Heart left ventricle (tissue), 16 donors: Measurements from ENCODE around the gene TTC12. TPM values are rescaled to one million over a fixed set of nuclear protein-coding genes. Genes with fewer than 3 reads are reported as not detected.

ENCODE experiments used
- ATAC-seq, 4 donors: fragments of 200-7000 bp; cut with Tn5 transposase; one replicate each; pipeline ENCODE4 v1.9.1; 2020 to 2022; ENCODE audit warnings: moderate library complexity in 4 of 4, mild to moderate bottlenecking in 3 of 4, moderate number of reproducible peaks in 1 of 4
- DNase-seq, 5 donors: peaks; one replicate each; pipeline ENCODE4 v3.0.0-alpha.2; 2020
- H3K27ac ChIP-seq, 12 donors: fragments of 200-600 bp; sonication (generic) in 4 of 12; one replicate each; pipeline versions ENCODE4 v1.5.0 to v1.8.0; 2016 to 2022; ENCODE audit warnings: mild to moderate bottlenecking in 2 of 12
- H3K27me3 ChIP-seq, 9 donors: fragments of 200-600 bp; sonication (generic) in 2 of 9; one replicate each; pipeline versions ENCODE4 v1.5.1 to v1.8.0; 2016 to 2022; ENCODE audit warnings: mild to moderate bottlenecking in 3 of 9
- H3K36me3 ChIP-seq, 9 donors: fragments of 200-600 bp; sonication (generic) in 2 of 9; one replicate each; pipeline versions ENCODE4 v1.5.0 to v1.8.0; 2018 to 2022; ENCODE audit warnings: mild to moderate bottlenecking in 2 of 9
- H3K4me1 ChIP-seq, 12 donors: fragments of 200-600 bp; sonication (generic) in 4 of 12; one replicate each; pipeline versions ENCODE4 v1.5.0 to v1.8.0; 2016 to 2022; ENCODE audit warnings: mild to moderate bottlenecking in 3 of 12
- H3K4me3 ChIP-seq, 12 donors: fragments of 200-600 bp; sonication (generic) in 4 of 12; one replicate each; pipeline versions ENCODE4 v1.5.0 to v1.8.0; 2017 to 2022; ENCODE audit warnings: mild to moderate bottlenecking in 9 of 12, moderate library complexity in 4 of 12
- H3K9me3 ChIP-seq, 12 donors: fragments of 200-600 bp; sonication (generic) in 4 of 12; one replicate each; pipeline versions ENCODE4 v1.5.0 to v1.8.0; 2016 to 2022; ENCODE audit warnings: mild to moderate bottlenecking in 1 of 12
- POLR2A ChIP-seq, 2 donors: fragments of 450-650 bp; IDR thresholded peaks; one replicate each; pipeline ENCODE4 v1.6.1; 2017; ENCODE audit warnings: antibody characterized with exemption in 2 of 2, mild to moderate bottlenecking in 2 of 2, moderate library complexity in 2 of 2
- WGBS, 4 donors: extraction: QIAGEN DNeasy Blood & Tissue Kit in 2 of 4; methylation state at CpG; one replicate each; pipeline versions ENCODE4 v1.1.5 to v1.1.7; 2013 to 2018; 5-methylcytosine and 5-hydroxymethylcytosine counted together
- intact Hi-C, 10 donors: fragments of 100-400 bp; cut with DNase I; formaldehyde crosslinking; loops; one replicate each; pipeline versions ENCODE4 v1.11.1 to v1.14.2; 2022
- polyA plus RNA-seq, 2 donors: library from polyadenylated mRNA; stranded (reverse); fragments of 200-250 nt; gene quantifications; one replicate each; pipeline ENCODE4 v1.2.3, GENCODE V29; 2013
- total RNA-seq, 9 donors: library from RNA; depleted of rRNA in 2 of 9; stranded (reverse); fragments of >200 nt in 2 of 9; fragmentation: NEBNext Ultra II Directional in 3 of 9; extraction: Animal tissue kit (Norgen Biotek cat#: 25700) in 3 of 9; gene quantifications; one replicate each; pipeline versions ENCODE4 v1.1.0 to v1.2.4, GENCODE V29; 2016 to 2023
- TF ChIP-seq, protein P1 (sequence below), 12 donors: fragments of 200-600 bp; sonication (generic) in 4 of 12; IDR thresholded peaks; one replicate each; pipeline versions ENCODE4 v1.5.0 to v1.8.0; 2018 to 2022; ENCODE audit warnings: antibody characterized with exemption in 12 of 12, mild to moderate bottlenecking in 5 of 12
- donor health status: ischemic (EF 13 %, LVEDD 7.1; RV severe dilation, severe dysfunction).
- donor health status: healthy with polysubstance abuse.
- donor health status: DM: no; HTN: yes; CAD: no.
- donor health status: DM: no; HTN: no; CAD: no.
- donor health status: ischemic (EF 25% LVEDD 6.9; RV normal size, moderate dysfunction).
- donor health status: ischemic (EF 25% LVEDD 5.7; RV mildly dilated, moderate dysfunction).
- donor health status: healthy.
- donor health status: DM: yes; HTN: yes; CAD: no.
- donor health status: ischemic (EF 35%, LVEDD 5.7; RV mildly dilated, moderate dysfunction).
- donor health status: nonischemic (EF 11% LVEDD 7.7; RV severe dilation, severe dysfunction).
- donor health status: DM: yes; HTN: yes; CAD: no.
- donor health status: PGD.
- donor health status: ischemic (EF 29% LVEDD 5.4; RV normal size, mild dysfunction).
- donor health status: nonischemic (EF 23%, LVEDD 6.1; RV moderate dilation, normal function).

TTC12 gene
- total and polyA plus RNA-seq, 11 donors = 2.7 to 11.9 (median 6.9) TPM

DNA sequence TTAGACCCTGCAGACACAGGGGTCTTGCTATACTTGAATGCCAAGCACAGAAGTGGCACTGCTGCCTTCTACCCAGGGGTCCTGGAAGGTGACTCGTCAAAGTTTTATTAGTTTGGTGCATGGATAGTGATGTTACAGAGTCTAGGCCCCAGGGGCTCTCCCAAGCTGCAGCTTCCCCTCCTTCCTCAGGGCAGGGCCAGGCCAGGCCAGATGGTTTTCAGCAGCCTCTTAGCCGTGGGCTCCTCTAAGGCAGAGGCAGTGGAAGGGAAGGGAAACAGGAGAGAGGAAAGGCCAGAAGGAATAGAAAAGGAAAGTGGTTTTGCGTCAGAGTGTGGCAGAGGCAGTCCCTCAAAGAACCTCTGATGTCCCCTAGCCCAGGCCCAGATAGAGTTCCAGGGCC is 95.1 kb downstream of the TTC12 start:
- Histone ChIP-seq H3K4me3 (no peak overlapping the region), H3K27ac (no peak overlapping the region), H3K9me3 (no peaks in the 10 kb centered on the region), H3K36me3 (no peaks in the 10 kb centered on the region), H3K4me1 (no peaks in the 10 kb centered on the region), H3K27me3 (no peaks in the 10 kb centered on the region)
- DNase-seq (no peak), ATAC-seq (no peak)
- intact Hi-C loops = no loop called here
- WGBS, 4 donors = 65 to 79% (median 72%) methylated on average over 3 of the region's 3 CpGs
- TF ChIP-seq, protein P1, sequence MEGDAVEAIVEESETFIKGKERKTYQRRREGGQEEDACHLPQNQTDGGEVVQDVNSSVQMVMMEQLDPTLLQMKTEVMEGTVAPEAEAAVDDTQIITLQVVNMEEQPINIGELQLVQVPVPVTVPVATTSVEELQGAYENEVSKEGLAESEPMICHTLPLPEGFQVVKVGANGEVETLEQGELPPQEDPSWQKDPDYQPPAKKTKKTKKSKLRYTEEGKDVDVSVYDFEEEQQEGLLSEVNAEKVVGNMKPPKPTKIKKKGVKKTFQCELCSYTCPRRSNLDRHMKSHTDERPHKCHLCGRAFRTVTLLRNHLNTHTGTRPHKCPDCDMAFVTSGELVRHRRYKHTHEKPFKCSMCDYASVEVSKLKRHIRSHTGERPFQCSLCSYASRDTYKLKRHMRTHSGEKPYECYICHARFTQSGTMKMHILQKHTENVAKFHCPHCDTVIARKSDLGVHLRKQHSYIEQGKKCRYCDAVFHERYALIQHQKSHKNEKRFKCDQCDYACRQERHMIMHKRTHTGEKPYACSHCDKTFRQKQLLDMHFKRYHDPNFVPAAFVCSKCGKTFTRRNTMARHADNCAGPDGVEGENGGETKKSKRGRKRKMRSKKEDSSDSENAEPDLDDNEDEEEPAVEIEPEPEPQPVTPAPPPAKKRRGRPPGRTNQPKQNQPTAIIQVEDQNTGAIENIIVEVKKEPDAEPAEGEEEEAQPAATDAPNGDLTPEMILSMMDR (IDR thresholded peaks at IDR 0.05) = no peak
- TF ChIP-seq POLR2A (IDR thresholded peaks at IDR 0.05) = no peak

DNA sequence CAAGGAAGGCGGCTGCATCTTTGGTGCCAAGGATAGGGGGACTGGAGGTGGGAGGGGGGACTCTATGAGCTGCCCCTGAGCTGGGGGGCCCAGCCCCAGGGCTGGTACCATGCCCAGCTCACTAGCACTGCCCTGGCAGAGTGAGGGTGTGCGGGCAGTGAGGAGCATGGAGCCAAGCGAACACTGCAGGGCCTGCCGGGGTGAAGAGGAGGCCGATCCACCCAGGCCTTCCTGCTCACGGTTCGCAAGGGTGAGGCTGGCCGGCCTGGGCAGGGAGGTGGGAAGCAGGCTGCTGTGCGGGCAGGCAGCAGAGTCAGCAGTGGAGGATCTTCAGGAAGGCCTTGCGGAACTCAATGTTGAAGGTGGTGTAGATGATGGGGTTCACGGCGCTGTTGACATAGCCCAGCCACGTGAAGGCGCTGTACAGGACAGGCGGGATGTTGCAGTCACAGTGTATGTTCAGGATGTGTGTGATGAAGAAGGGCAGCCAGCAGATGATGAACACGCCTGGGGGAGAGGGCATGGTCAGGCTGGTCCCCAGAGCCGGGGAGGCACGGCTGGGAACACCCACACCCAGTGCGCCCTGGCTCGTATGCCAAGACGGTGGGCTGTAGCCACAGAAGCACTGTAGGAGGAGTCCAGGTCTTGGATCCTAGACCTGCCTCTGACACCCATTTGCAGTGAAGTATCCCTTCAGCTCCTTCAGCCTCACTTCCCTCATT is 96.2 kb downstream of the TTC12 start:
- Histone ChIP-seq H3K4me1 (no peaks in the 10 kb centered on the region), H3K9me3 (no peaks in the 10 kb centered on the region), H3K27ac (no peak overlapping the region), H3K27me3 (no peaks in the 10 kb centered on the region), H3K4me3 (no peak overlapping the region), H3K36me3 (no peaks in the 10 kb centered on the region)
- WGBS, 4 donors = 90 to 95% (median 92%) methylated on average over 18 to 21 of the region's 21 CpGs
- DNase-seq (no peak), ATAC-seq (no peak)
- intact Hi-C loops = no loop called here
- no peak for TF ChIP-seq POLR2A (IDR thresholded peaks at IDR 0.05)
- TF ChIP-seq, protein P1 (IDR thresholded peaks at IDR 0.05) = no peak

DNA sequence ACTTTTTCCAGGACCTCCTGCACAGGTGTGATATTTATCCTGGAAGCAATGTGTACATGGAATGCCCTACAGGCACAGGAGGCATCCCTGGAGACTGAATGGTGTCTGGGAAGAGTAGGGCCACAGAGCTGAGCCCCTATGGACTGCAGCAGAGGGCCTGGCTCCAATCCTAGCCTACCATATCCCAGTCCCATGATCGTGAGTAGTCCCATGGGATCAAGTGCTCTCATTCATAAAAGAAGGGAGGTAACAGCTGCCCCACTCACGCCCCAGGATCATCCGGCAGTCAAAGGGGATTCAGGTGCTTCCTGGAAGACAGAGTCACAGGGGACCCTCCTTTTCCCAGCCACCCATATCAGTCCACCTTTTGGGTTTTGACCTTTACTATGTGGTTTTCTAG is 97.2 kb downstream of the TTC12 start:
- TF ChIP-seq POLR2A (IDR thresholded peaks at IDR 0.05) = no peak
- TF ChIP-seq, protein P1 (IDR thresholded peaks at IDR 0.05) = no peak
- H3K27ac ChIP-seq = no peak overlapping the region
- ATAC-seq (no peak), DNase-seq (no peak)
- no peaks in the 10 kb centered on the region for H3K36me3 ChIP-seq
- intact Hi-C loops = no loop called here
- WGBS, 4 donors = 47 to 62% (median 59%) methylated on average over 3 of the region's 3 CpGs
- H3K27me3 ChIP-seq = no peaks in the 10 kb centered on the region
- H3K4me3 ChIP-seq = no peak overlapping the region
- no peaks in the 10 kb centered on the region for H3K4me1 ChIP-seq
- H3K9me3 ChIP-seq = no peaks in the 10 kb centered on the region

DNA sequence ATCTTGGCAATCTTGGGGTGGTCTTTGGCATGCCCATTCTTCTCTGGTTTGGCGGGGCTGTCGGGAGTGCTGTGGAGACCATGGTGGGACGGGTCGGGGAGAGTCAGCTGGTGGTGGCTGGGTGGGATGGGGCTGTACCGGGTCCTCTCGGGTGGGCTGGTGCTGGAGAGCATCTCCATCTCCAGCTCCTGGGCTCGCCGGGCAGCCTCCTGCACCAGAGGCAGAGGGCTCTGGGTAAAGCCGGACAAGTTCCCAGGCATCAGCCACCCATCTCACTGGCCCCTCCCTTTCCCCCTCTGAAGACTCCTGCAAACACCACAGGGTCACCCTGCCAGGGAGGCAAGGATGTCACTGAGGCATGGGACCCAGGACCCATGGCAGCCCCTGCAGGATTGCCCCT is 98.3 kb downstream of the TTC12 start:
- no peak for TF ChIP-seq POLR2A (IDR thresholded peaks at IDR 0.05)
- TF ChIP-seq, protein P1 (IDR thresholded peaks at IDR 0.05) = no peak
- H3K36me3 ChIP-seq = no peaks in the 10 kb centered on the region
- DNase-seq (no peak), ATAC-seq (no peak)
- no peaks in the 10 kb centered on the region for H3K9me3 ChIP-seq
- intact Hi-C loops = no loop called here
- no peak overlapping the region for H3K4me3 ChIP-seq
- no peak overlapping the region for H3K27ac ChIP-seq
- H3K27me3 ChIP-seq = no peaks in the 10 kb centered on the region
- 83 to 99% (median 89%) methylated on average over 8 to 9 of the region's 9 CpGs for WGBS, 4 donors
- H3K4me1 ChIP-seq = no peaks in the 10 kb centered on the region
